Endodermal cell (in vitro differentiated cells): ENCODE measurements around the gene CLSTN2. TPM values are rescaled to one million over a fixed set of nuclear protein-coding genes. Genes with fewer than 3 reads are reported as not detected.

Source experiments
- DNase-seq: peaks from one replicate; pipeline ENCODE4 v3.0.0-alpha.2; 2017
- H3K27ac ChIP-seq: 2 replicates; pipeline ENCODE4 v1.5.1; 2013; ENCODE audit warnings: mild to moderate bottlenecking, low read depth, low read length, moderate library complexity
- H3K27me3 ChIP-seq: 2 replicates; pipeline ENCODE4 v1.6.1; 2013; ENCODE audit warnings: mild to moderate bottlenecking, low read length, moderate library complexity; ENCODE audit not compliant: insufficient read depth, control insufficient read depth, poor library complexity, severe bottlenecking
- H3K36me3 ChIP-seq: 2 replicates; pipeline ENCODE4 v1.7.0; 2013; ENCODE audit warnings: mild to moderate bottlenecking, low read length, moderate library complexity; ENCODE audit not compliant: control insufficient read depth, insufficient read depth
- H3K4me1 ChIP-seq: one replicate; pipeline ENCODE4 v1.7.0; 2013; ENCODE audit warnings: low read length; ENCODE audit not compliant: control insufficient read depth, insufficient read depth
- H3K4me3 ChIP-seq: 2 replicates; pipeline ENCODE4 v1.5.1; 2013; ENCODE audit warnings: mild to moderate bottlenecking, low read length, moderate library complexity
- H3K9ac ChIP-seq: 2 replicates; pipeline ENCODE4 v1.6.1; 2013; ENCODE audit warnings: mild to moderate bottlenecking, low read length, moderate library complexity; ENCODE audit not compliant: poor library complexity, severe bottlenecking; ENCODE audit errors: extremely low read depth
- H3K9me3 ChIP-seq: 2 replicates; pipeline ENCODE4 v1.6.1; 2013; ENCODE audit warnings: mild to moderate bottlenecking, low read length, moderate library complexity; ENCODE audit not compliant: control insufficient read depth
- H3K27ac Mint-ChIP-seq: 2 replicates; pipeline ENCODE4 v1.8.0; 2020; ENCODE audit warnings: mixed read lengths
- H3K27me3 Mint-ChIP-seq: 2 replicates; pipeline ENCODE4 v1.8.0; 2021; ENCODE audit warnings: mild to moderate bottlenecking, mixed read lengths; ENCODE audit not compliant: insufficient read depth
- H3K36me3 Mint-ChIP-seq: 2 replicates; pipeline ENCODE4 v1.8.0; 2020; ENCODE audit warnings: low read depth, mixed read lengths
- H3K4me1 Mint-ChIP-seq: 2 replicates; pipeline ENCODE4 v1.8.0; 2020; ENCODE audit warnings: mixed read lengths
- H3K4me3 Mint-ChIP-seq: 2 replicates; pipeline ENCODE4 v1.8.0; 2020; ENCODE audit warnings: mild to moderate bottlenecking, moderate library complexity, mixed read lengths
- H3K9me3 Mint-ChIP-seq: 2 replicates; pipeline ENCODE4 v1.8.0; 2020; ENCODE audit warnings: mild to moderate bottlenecking, mixed read lengths
- WGBS, 2 experiments: methylation state at CpG; one replicate each; pipeline versions ENCODE4 v1.1.5 to v1.1.7; 2013; ENCODE audit warnings: missing lambda C conversion rate in 2 of 2, mixed read lengths in 1 of 2; ENCODE audit not compliant: insufficient coverage in 1 of 2, insufficient read length in 1 of 2; 5-methylcytosine and 5-hydroxymethylcytosine counted together
- total RNA-seq, 2 donors: library from RNA; stranded (reverse); fragmentation: NEBNext Ultra II Directional in 1 of 2; extraction: Animal tissue kit (Norgen Biotek cat#: 25700) in 1 of 2; gene quantifications; 2 replicates in 1 of 2; 3 replicates in 1 of 2; pipeline ENCODE4 v1.2.1, GENCODE V29; 2021
- TF ChIP-seq, protein P1 (sequence below): fragments of 200-600 bp; sonication (generic); conservative IDR thresholded peaks from 2 replicates; pipeline ENCODE4 v1.5.0; 2021; ENCODE audit warnings: antibody characterized with exemption, mild to moderate bottlenecking

The CLSTN2 gene
- total RNA-seq, 2 donors from 2014 or later = 0.13 to 0.42 TPM

DNA sequence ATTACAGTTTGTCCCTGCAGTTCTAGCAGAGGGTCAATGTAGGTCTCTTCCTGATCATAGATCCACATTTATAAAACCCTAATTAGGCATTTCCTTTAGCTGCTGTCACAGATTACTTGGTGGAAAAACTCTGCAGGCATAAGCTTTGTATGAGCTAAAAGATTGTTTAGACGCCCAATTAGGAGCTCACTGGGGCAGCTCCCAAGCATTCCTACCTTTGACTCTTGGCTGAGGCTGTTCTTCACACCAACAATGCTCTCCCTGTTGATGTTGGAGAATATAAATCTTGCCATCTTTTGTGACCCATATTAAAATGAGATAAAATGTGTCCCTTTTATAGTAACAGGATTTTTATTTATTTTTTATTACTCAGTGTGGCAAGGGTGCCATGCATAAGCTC is 594.6 kb downstream of the CLSTN2 start:
- H3K4me3 Mint-ChIP-seq = no peak overlapping the region
- H3K36me3 Mint-ChIP-seq = no peaks in the 10 kb centered on the region
- Histone ChIP-seq H3K27ac (no peak overlapping the region), H3K36me3 (no peaks in the 10 kb centered on the region), H3K27me3 (no peaks in the 10 kb centered on the region), H3K4me1 (peaks cover 4% of the 10 kb centered on the region), H3K9me3 (peaks cover 5% of the 10 kb centered on the region), H3K4me3 (no peak overlapping the region), H3K9ac (no peak overlapping the region)
- peaks cover 5% of the 10 kb centered on the region for H3K9me3 Mint-ChIP-seq
- H3K27me3 Mint-ChIP-seq = no peaks in the 10 kb centered on the region
- DNase-seq = no peak
- peaks cover 8% of the 10 kb centered on the region for H3K4me1 Mint-ChIP-seq
- no peak overlapping the region for H3K27ac Mint-ChIP-seq
- 82 to 100% methylated on average over 1 of the region's 1 CpG for WGBS, 2 experiments
- TF ChIP-seq, protein P1, sequence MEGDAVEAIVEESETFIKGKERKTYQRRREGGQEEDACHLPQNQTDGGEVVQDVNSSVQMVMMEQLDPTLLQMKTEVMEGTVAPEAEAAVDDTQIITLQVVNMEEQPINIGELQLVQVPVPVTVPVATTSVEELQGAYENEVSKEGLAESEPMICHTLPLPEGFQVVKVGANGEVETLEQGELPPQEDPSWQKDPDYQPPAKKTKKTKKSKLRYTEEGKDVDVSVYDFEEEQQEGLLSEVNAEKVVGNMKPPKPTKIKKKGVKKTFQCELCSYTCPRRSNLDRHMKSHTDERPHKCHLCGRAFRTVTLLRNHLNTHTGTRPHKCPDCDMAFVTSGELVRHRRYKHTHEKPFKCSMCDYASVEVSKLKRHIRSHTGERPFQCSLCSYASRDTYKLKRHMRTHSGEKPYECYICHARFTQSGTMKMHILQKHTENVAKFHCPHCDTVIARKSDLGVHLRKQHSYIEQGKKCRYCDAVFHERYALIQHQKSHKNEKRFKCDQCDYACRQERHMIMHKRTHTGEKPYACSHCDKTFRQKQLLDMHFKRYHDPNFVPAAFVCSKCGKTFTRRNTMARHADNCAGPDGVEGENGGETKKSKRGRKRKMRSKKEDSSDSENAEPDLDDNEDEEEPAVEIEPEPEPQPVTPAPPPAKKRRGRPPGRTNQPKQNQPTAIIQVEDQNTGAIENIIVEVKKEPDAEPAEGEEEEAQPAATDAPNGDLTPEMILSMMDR = no peak

DNA sequence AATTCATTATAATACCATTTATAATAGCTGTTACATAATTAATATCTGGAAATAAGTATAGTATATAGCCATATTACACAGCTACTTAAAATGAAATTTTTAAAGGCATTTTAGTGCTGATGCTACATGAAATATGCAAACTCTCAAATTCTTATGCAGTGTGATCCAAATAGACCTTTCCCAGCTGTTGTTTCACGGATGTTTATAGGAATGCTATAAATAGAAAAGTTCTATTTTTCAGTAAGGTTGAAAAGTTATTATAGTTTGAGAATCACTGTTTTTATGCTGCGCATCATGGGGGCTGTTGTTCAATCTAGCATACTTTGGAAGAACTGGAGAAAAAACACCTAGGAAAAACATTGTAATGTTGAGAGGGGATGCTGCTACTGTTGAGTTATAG is 595.1 kb downstream of the CLSTN2 start:
- H3K4me3 ChIP-seq = no peak overlapping the region
- H3K9me3 Mint-ChIP-seq = peaks cover 3% of the 10 kb centered on the region
- WGBS, 2 experiments = 92 to 97% methylated on average over 2 of the region's 2 CpGs
- H3K4me1 ChIP-seq = peaks cover 4% of the 10 kb centered on the region
- TF ChIP-seq, protein P1 = no peak
- no peak for DNase-seq
- peaks cover 8% of the 10 kb centered on the region for H3K4me1 Mint-ChIP-seq
- H3K36me3 ChIP-seq = no peaks in the 10 kb centered on the region
- H3K9ac ChIP-seq = no peak overlapping the region
- no peaks in the 10 kb centered on the region for H3K27me3 Mint-ChIP-seq
- H3K36me3 Mint-ChIP-seq = no peaks in the 10 kb centered on the region
- no peaks in the 10 kb centered on the region for H3K27me3 ChIP-seq
- no peak overlapping the region for H3K27ac ChIP-seq
- no peaks in the 10 kb centered on the region for H3K9me3 ChIP-seq
- no peak overlapping the region for H3K4me3 Mint-ChIP-seq
- H3K27ac Mint-ChIP-seq = no peak overlapping the region

DNA sequence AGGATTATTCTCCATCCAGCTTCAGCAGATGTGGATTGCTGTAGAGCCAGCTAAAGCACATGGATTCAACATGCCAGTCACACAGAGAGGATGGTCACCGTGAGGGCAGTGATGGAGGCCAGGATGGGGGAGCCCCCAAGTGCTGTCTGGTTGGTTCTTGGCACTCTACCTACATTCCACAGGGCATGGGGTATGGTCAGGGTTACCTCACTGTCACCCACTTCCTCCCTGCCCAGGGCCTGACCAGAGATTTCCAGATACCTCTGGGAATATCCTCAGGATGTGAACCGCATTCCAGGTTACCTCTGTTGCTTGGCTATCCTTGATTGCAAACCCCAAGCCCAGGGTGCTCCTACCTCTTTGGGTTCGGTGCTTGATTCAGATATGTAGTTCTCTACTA is 595.6 kb downstream of the CLSTN2 start:
- Histone ChIP-seq H3K9ac (no peak overlapping the region), H3K4me1 (peaks cover 4% of the 10 kb centered on the region), H3K36me3 (no peaks in the 10 kb centered on the region), H3K27ac (no peak overlapping the region), H3K27me3 (no peaks in the 10 kb centered on the region), H3K4me3 (no peak overlapping the region), H3K9me3 (no peaks in the 10 kb centered on the region)
- no peak for DNase-seq
- H3K27ac Mint-ChIP-seq = no peak overlapping the region
- H3K36me3 Mint-ChIP-seq = no peaks in the 10 kb centered on the region
- no peaks in the 10 kb centered on the region for H3K9me3 Mint-ChIP-seq
- no peaks in the 10 kb centered on the region for H3K27me3 Mint-ChIP-seq
- 89 to 93% methylated on average over 1 to 3 of the region's 3 CpGs for WGBS, 2 experiments
- TF ChIP-seq, protein P1 = no peak
- H3K4me3 Mint-ChIP-seq = no peak overlapping the region
- peaks cover 8% of the 10 kb centered on the region for H3K4me1 Mint-ChIP-seq
